ENCODE data around the gene OR1L6.

- TF ChIP-seq CTCF (IDR thresholded peaks at IDR 0.05) (no peak), EP300 (IDR thresholded peaks at IDR 0.05; ENCODE audit: low read depth) (no peak), POLR2A (IDR thresholded peaks at IDR 0.05) (no peak), POLR2AphosphoS5 (IDR thresholded peaks at IDR 0.05) (no peak)
These were observed 25.7 kb downstream of the OR1L6 start for GRCh38 chr9:122767817-122768216.
